Prostate gland (tissue), 2 donors: ENCODE measurements around the gene DOCK3. TPM values are rescaled to one million over a fixed set of nuclear protein-coding genes. Genes with fewer than 3 reads are reported as not detected.

Experiments used
- DNase-seq: peaks from one replicate; pipeline ENCODE4 v3.0.0-alpha.2; 2019; ENCODE audit warnings: low spot score
- H3K27ac ChIP-seq, 2 donors: fragments of 200-600 bp; sonication (generic); 2 replicates each; pipeline ENCODE4 v1.5.1; 2017 to 2019
- H3K27me3 ChIP-seq: fragments of 200-600 bp; sonication (generic); replicated peaks from 2 replicates; pipeline ENCODE4 v1.5.1; 2019; ENCODE audit not compliant: insufficient read depth
- H3K36me3 ChIP-seq, 2 donors: fragments of 200-600 bp; sonication (generic); 1 replicate in 1 of 2; 2 replicates in 1 of 2; pipeline versions ENCODE4 v1.5.1 to v1.8.1; 2017 to 2019
- H3K4me1 ChIP-seq: fragments of 200-600 bp; sonication (generic); replicated peaks from 2 replicates; pipeline ENCODE4 v1.5.1; 2019
- H3K4me3 ChIP-seq, 2 donors: fragments of 200-600 bp; sonication (generic); 2 replicates each; pipeline ENCODE4 v1.5.1; 2017 to 2019
- H3K9me3 ChIP-seq: fragments of 200-600 bp; sonication (generic); 2 replicates; pipeline ENCODE4 v1.5.1; 2017
- CTCF ChIP-seq, 4 experiments: fragments of 200-600 bp in 2 of 4; fragments of 450-650 bp in 2 of 4; sonication (generic) in 2 of 4; IDR thresholded peaks; 1 replicate in 3 of 4; 2 replicates in 1 of 4; pipeline ENCODE4 v1.5.1; 2016 to 2019; ENCODE audit warnings: antibody characterized with exemption in 4 of 4, mild to moderate bottlenecking in 2 of 4, moderate library complexity in 2 of 4
- POLR2A ChIP-seq: fragments of 450-650 bp; IDR thresholded peaks from one replicate; pipeline ENCODE4 v1.6.1; 2016; ENCODE audit warnings: antibody characterized with exemption, mild to moderate bottlenecking
- POLR2AphosphoS5 ChIP-seq: sonication (generic); formaldehyde crosslinking; IDR thresholded peaks from one replicate; pipeline ENCODE4 v1.6.1; 2017; ENCODE audit warnings: antibody characterized with exemption
- WGBS: methylation state at CpG from one replicate; pipeline ENCODE4 v1.1.5; 2018; 5-methylcytosine and 5-hydroxymethylcytosine counted together
- intact Hi-C: fragments of 100-400 bp; cut with DNase I; formaldehyde crosslinking; loops from one replicate; pipeline ENCODE4 v1.14.2; 2022
- total RNA-seq, 2 donors: library from RNA; depleted of rRNA; stranded (reverse); fragments of >200 nt; gene quantifications; one replicate each; pipeline ENCODE4 v1.1.0, GENCODE V29; 2016

DOCK3 gene
- total RNA-seq, 2 donors from 2014 or later = 0.36 to 6.3 TPM

- H3K36me3 ChIP-seq = no peaks in the 10 kb centered on the region
- intact Hi-C loops = no loop called here
- no peaks in the 10 kb centered on the region for H3K9me3 ChIP-seq
- no peaks in the 10 kb centered on the region for H3K4me1 ChIP-seq
- H3K27ac ChIP-seq = no peak overlapping the region
- H3K4me3 ChIP-seq = no peak overlapping the region
- no peaks in the 10 kb centered on the region for H3K27me3 ChIP-seq
- DNase-seq = no peak
- 76% methylated on average over 1 of the region's 1 CpG for WGBS
- no peak for TF ChIP-seq POLR2AphosphoS5
- TF ChIP-seq CTCF (IDR thresholded peaks at IDR 0.05) = no peak
- TF ChIP-seq POLR2A = no peak
These were observed 596.4 kb downstream of the DOCK3 start for GRCh38 chr3:51271172-51271571.

GRCh38 chr3:51274052-51274451 is 599.3 kb downstream of the DOCK3 start:
- Histone ChIP-seq H3K36me3 (no peaks in the 10 kb centered on the region), H3K4me1 (no peaks in the 10 kb centered on the region), H3K27ac (no peak overlapping the region), H3K4me3 (no peak overlapping the region), H3K9me3 (no peaks in the 10 kb centered on the region), H3K27me3 (no peaks in the 10 kb centered on the region)
- 87% methylated on average over 2 of the region's 2 CpGs for WGBS
- no peak for DNase-seq
- no peak for TF ChIP-seq POLR2A
- TF ChIP-seq POLR2AphosphoS5 = no peak
- TF ChIP-seq CTCF (IDR thresholded peaks at IDR 0.05) = no peak
- intact Hi-C loops = no loop called here

- TF ChIP-seq CTCF (IDR thresholded peaks at IDR 0.05) = no peak
- TF ChIP-seq POLR2AphosphoS5 = no peak
- no peak for TF ChIP-seq POLR2A
- no peaks in the 10 kb centered on the region for H3K36me3 ChIP-seq
These were observed 600.5 kb downstream of the DOCK3 start for GRCh38 chr3:51275111-51275805.

GRCh38 chr3:51276046-51276445 is 601.3 kb downstream of the DOCK3 start:
- H3K4me3 ChIP-seq = no peak overlapping the region
- H3K9me3 ChIP-seq = no peaks in the 10 kb centered on the region
- TF ChIP-seq POLR2A (no peak), CTCF (IDR thresholded peaks at IDR 0.05) (no peak), POLR2AphosphoS5 (no peak)
- H3K27ac ChIP-seq = no peak overlapping the region
- no peaks in the 10 kb centered on the region for H3K4me1 ChIP-seq
- no peak for DNase-seq
- 42% methylated on average over 1 of the region's 1 CpG for WGBS
- intact Hi-C loops = no loop called here
- H3K27me3 ChIP-seq = no peaks in the 10 kb centered on the region
- H3K36me3 ChIP-seq = no peaks in the 10 kb centered on the region

More at GRCh38 chr3:51275111-51275805, 600.5 kb downstream of the DOCK3 start:
- Histone ChIP-seq H3K4me3 (no peak overlapping the region), H3K27me3 (no peaks in the 10 kb centered on the region), H3K27ac (no peak overlapping the region), H3K9me3 (no peaks in the 10 kb centered on the region), H3K4me1 (no peaks in the 10 kb centered on the region)
- intact Hi-C loops = no loop called here
- WGBS = 17% methylated on average over 5 of the region's 5 CpGs
- no peak for DNase-seq

GRCh38 chr3:51279448-51279847 is 604.7 kb downstream of the DOCK3 start:
- Histone ChIP-seq H3K36me3 (no peaks in the 10 kb centered on the region), H3K9me3 (no peaks in the 10 kb centered on the region), H3K27ac (no peak overlapping the region), H3K27me3 (no peaks in the 10 kb centered on the region), H3K4me1 (no peaks in the 10 kb centered on the region), H3K4me3 (no peak overlapping the region)
- intact Hi-C loops = no loop called here
- 92% methylated on average over 2 of the region's 2 CpGs for WGBS
- no peak for TF ChIP-seq POLR2A
- TF ChIP-seq POLR2AphosphoS5 = no peak
- no peak for TF ChIP-seq CTCF (IDR thresholded peaks at IDR 0.05)
- DNase-seq = no peak
